HCEC 1CT (cell line): Measurements from ENCODE around the gene PGAP3.
"Not testable (repeated sequence)": the region's sequence is repeated elsewhere in the genome, so short reads cannot be mapped to it uniquely, and the experiment has no call there.

Source experiments
- DNase-seq: peaks from one replicate; pipeline ENCODE4 v3.0.0-alpha.2; 2017

PGAP3 gene

GRCh38 chr17:39687546-39688474 is at the start of gene PGAP3:
Gene PGAP3 (minus strand): TSS chr17:39688057. CDS start chr17:39688014, 43 bp downstream.
- peak; percentile 91 for DNase-seq

- no peak for DNase-seq
Measured at GRCh38 chr17:39737206-39737759, 49.4 kb upstream of the PGAP3 start.

- no peak for DNase-seq
Measured at GRCh38 chr17:39736319-39737165, 48.7 kb upstream of the PGAP3 start.

- DNase-seq, result no peak
Measured at GRCh38 chr17:39735882-39736281, 48.0 kb upstream of the PGAP3 start.

- DNase-seq, result no peak
Measured at GRCh38 chr17:39732586-39732985, 44.7 kb upstream of the PGAP3 start.

GRCh38 chr17:39730095-39730921 is 42.5 kb upstream of the PGAP3 start, which contains the start of gene MIEN1:
Gene MIEN1 (minus strand): TSS chr17:39730532. CDS start chr17:39730495, 37 bp downstream.
- DNase-seq, result peak; percentile 70

- DNase-seq, result no peak
Measured at GRCh38 chr17:39729280-39729851, 41.5 kb upstream of the PGAP3 start.

GRCh38 chr17:39727556-39727955 is 39.7 kb upstream of the PGAP3 start:
- DNase-seq, result no peak

- no peak for DNase-seq
Measured at GRCh38 chr17:39726617-39727016, 38.8 kb upstream of the PGAP3 start.

- DNase-seq, result not testable (repeated sequence)
Measured at GRCh38 chr17:39725923-39726322, 38.1 kb upstream of the PGAP3 start.

- DNase-seq, result no peak
Measured at GRCh38 chr17:39724731-39725130, 36.9 kb upstream of the PGAP3 start.

GRCh38 chr17:39722965-39723848 is 35.4 kb upstream of the PGAP3 start:
- DNase-seq, result no peak

GRCh38 chr17:39722104-39722503 is 34.2 kb upstream of the PGAP3 start:
- DNase-seq, result no peak

- no peak for DNase-seq
Measured at GRCh38 chr17:39719563-39720355, 31.9 kb upstream of the PGAP3 start.

GRCh38 chr17:39717660-39718059 is 29.8 kb upstream of the PGAP3 start:
- DNase-seq, result no peak

- no peak for DNase-seq
Measured at GRCh38 chr17:39716879-39717536, 29.2 kb upstream of the PGAP3 start.

- DNase-seq, result no peak
Measured at GRCh38 chr17:39716073-39716818, 28.4 kb upstream of the PGAP3 start.

GRCh38 chr17:39715375-39716072 is 27.7 kb upstream of the PGAP3 start:
- DNase-seq, result no peak
